ENCODE results near the gene CAPN2.

The CAPN2 gene

DNA sequence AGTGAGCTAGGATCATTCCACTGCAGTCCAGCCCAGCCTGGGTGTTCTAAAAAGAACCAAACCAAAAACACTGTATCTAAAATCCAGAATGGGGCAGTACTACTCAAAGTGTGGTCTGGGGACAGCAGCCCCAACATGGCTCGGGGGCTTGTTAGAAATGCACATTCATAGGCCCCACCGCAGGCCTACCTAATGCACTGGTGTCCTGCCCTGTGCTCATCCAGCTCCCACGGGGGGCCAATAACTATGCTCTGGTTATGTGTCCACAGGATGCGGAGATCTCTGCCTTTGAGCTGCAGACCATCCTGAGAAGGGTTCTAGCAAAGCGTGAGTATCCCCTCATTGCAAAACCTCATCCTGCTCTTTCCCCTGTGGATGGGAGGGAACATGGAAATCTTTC is 51.5 kb downstream of the CAPN2 start:
- no peak for DNase-seq

DNA sequence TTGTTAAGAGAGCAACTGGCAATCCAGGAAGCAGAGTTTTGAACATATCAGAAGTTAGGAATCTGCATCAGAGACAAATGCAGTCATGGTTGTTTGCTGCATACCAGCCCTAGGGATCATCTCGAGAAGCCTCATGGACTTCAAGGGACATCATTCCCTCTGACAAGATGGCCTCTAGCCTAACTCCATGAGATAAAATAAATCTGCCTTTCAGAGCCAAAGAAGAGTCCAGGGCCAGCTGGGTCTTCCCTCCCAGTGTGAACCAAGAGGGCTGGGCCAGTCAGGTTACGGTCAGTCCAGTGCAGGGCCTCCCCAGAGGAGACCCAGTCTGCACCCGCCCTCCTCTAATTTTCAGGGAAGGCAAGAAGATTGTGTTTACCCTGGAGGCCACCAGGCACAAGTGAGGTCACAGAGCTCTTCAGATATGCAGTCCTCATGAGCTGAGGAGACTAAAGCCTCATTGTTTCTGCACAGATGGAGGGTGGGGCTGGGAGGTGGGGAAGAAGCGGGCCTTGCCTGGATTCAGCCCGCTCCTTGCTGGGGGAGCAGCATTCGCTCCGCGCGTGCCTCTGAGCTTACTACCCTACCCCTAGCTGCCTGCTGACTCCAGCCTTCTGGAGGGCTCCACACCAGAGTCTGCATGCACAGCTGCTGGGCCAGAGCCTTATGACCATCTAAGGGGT is 52.8 kb downstream of the CAPN2 start:
- DNase-seq, result no peak

DNA sequence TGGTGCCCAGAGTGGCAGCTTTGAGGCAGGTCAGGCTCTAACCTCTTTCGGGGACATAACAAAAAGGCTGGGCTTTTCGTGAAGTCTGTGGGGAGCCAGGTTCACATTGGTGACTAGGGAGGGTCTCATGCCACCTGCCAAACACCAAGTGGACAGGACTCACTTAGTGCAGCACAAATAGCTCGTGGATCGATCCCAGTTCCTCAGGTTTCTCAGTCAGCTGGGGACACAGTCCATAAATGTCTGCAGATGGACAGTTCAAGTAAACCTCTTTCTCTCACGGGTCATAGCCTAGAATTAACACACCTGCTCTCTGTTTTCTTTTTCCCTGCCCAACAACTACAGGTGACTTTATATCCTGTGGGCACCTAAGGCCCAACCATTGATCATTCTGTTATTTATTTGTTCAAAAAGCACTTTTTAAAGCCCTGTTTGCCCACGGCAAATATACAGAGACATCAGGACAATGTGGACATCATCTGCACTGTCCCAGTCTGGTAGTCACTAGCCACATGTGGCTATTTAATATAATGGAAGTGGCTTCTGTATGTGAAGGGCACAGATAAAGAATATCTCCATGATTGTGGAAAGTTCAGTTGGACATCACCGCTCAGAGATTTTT is 53.5 kb downstream of the CAPN2 start:
- no peak for DNase-seq

DNA sequence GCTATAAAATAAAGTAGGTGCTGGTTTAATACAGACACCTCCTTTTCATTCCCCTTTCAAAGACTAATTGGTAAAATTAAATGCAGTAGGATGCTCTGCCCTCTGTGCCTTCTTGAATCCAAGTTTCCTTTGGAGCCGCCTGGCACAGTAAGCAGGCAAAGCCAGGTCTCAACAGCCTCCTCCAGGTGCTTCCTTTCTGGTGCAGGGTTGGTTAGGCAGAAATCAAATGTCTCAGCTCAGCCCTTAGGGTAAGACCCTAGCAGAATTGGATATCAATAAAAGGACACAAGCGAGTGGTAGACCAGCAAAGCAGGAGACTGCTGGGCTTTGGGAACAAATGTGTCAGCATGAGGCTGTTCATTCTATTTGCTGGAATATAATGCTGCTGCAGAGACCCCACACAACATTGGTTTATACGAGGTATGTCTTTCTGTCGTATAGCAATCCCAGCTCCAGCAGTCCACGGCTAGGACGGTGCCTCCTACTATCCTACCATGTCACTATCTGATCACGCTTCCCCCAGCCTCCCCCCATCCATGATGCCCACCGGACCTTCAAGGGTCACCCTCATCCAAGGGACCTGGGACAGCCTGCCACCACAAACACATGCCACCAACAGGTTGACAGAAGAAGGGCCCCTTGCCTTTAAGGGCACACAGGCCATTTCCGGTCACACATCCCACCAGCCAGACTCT is 58.4 kb downstream of the CAPN2 start:
- DNase-seq, result no peak

DNA sequence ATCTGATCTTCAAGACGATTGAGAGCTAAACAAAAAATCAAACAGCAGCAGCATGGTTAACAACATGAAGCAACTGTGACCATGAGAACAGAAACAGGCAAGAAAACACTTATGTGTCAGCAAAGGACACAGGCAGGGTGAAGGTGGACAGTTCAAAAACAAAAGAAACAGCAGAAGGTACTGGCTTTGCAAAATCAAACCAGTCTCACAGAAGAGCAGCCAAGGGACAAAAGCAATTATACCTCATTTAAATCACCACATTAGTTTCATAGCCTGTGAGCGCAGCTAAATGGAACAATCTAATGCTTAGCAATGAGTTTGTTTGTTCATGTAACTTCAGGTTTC is 59.1 kb downstream of the CAPN2 start:
- DNase-seq, result no peak

DNA sequence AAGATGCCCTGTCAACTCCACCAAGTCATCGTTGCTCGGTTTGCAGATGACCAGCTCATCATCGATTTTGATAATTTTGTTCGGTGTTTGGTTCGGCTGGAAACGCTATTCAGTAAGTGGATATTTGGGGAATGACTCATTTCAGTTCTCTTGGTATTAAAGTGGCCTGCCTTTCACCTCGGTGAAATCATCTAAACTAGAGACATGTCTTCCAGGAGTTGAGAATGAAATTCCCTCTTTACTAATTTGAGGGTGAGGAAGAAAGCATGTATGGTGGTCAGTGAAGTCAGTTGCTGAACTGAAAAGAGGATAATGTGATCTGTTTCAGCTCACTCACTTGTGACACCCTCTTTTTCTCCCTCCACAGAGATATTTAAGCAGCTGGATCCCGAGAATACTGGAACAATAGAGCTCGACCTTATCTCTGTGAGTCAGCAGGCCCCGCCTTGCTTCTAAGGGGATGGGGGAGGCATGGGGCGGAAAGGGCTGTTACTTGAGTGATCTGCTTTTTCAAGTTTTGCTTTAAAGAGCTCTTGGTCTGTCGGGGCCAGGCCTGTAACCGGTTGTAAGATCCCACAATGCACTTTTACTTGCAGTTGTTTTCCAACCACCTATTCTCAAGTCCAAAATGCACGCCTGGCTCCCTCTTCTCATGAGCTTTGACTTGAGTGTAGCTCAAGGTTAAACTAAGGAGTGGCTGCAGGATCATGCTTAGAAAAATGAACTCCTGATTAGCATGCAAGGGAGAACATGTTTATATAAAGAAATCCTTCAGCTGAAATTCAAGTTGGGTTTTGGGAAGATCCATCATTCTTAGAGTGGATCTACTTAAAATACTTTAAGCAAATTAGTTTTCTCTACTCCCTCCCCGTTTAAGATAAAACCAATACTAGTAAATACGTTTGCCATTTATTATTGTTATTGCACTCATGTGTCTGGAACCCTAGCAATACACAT is 59.8 kb downstream of the CAPN2 start:
- DNase-seq, result no peak

DNA sequence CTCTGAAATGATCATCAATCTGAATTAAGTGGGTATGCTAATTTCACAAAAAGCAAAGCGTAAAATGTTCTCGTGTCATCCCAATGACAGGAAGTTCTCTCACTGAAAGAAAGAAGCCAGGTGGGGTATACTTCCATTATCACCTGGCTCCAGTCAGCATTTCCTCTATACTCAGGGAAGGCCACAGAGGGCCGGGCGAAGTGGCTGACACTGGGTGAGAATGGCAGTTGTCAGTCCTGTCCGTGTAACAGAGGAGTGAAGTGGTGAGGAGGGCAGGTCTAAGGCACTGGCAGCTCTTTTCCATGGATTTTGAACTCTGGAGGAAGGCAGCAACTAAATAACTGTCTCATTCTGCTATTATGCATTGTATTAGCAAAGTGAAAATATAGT is 60.4 kb downstream of the CAPN2 start:
- DNase-seq, result no peak

DNA sequence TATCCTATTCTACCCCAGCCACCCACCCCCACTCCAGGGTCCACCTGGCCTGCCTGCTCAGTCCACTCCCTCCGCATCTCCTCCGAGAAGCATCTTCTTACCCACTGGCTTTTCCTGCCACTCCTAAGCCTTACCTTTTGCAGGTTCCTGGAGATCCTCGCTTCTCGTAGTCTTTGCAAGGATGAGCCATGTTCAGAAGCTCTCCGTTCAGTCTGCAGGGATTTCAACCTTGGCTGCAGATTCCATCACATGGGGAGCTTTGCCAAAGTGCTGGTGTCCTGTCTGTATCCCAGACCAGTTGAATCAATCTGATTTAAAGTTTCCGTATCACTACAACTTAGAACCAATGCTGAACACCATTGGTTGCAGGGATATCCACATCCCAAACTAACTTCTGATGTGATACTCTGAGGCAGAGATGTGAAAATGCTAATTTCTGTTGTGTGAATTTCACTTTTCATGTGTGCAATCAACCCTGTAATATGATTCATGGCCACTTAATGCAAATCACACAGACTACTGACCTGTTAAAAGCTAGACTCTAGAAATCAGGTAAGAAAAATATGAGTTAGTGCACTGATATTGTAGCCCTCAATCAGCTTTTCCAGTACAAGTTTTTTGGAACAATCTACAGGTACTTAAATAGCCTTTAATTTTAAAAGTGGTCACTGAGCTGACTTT is 61.9 kb downstream of the CAPN2 start:
- no peak for DNase-seq

DNA sequence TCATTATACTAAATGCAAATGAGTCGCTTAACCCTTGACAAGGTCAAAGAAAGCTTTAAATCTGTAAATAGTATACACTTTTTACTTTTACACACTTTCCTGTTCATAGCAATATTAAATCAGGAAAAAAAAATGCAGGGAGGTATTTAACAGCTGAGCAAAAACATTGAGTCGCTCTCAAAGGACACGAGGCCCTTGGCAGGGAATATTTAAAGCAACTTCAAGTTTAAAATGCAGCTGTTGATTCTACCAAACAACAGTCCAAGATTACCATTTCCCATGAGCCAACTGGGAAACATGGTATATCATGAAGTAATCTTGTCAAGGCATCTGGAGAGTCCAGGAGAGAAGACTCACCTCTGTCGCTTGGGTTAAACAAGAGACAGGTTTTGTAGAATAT is 62.7 kb downstream of the CAPN2 start:
- no peak for DNase-seq

DNA sequence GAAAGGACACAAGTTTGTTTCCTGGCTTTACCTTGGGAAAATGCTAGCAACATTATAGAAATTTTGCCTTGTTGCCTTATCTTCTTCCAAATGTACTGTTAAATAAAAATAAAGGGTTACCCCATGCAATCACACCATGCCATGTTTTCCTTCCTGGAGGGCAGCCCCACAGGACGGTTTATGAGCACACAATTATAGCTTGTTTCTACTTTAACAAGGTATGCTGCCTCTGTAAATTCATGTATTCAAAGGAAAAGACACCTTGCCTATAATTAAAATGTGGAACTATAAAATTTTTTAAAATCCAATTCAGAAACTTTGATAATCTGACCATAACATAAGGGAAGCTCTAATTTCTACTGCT is 63.4 kb downstream of the CAPN2 start:
- no peak for DNase-seq

DNA sequence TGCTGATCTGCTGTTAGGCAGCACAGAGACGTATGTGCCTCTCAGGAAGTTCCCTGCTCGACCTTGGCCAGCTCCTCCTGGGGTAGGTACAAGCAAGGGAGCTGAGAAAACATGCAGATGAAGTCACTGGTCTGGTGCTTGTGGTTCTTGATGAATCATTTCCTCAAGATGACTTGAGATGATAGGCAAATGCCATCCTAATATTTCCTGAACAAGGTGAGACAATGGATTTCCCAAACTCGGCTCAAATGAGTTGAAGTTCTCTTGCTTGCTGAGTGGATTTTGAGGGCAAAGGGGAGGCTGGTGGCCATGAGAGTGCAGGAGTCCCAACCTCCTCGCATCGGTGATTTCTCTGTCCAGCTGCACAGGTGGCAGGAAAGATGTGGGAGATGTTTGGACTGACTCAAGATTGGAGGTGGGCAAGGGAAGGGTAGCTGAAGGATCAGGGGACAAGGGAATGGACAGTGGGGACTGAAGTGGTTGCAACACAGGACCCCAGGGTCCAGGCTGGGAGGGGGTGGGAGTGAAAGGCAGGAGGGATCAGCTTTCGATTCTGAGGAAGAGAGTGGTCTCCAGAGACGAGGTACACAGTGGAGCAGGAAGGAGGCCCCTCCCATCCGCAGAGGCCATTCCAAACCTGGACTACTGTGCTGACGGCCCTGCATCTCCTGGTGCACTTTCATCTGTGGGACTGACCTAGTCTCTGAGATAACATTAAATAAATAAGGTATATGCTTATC is 63.9 kb downstream of the CAPN2 start:
- DNase-seq, result no peak

DNA sequence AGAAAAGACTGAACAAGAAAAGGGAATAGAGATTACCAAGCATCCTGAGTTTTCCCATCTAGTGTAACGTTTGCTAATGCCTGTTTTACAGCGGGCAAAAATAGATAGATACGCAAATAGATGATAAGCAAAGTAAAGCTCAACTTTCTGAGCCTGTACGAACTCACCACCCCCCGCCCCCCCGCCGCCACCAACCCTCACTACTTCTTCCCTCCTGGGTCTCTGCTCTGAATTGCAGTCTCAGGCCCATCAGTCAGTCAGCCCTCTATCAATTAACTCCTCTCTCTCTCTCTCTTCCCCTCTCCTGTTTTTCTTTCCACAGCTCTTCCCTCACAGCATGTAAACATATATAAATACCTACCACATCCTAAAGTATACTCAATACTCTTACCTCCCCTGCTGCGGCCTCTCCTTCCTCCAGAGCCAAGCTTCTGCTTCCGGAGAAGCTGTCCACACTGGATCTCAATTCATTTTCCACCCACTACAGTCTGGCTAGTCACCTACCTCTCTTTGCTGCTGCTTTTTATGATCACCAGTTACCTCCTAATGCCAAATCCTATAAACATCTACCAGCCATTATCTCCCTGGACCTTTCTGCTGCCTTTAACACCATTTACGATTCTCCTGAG is 64.6 kb downstream of the CAPN2 start:
- no peak for DNase-seq

DNA sequence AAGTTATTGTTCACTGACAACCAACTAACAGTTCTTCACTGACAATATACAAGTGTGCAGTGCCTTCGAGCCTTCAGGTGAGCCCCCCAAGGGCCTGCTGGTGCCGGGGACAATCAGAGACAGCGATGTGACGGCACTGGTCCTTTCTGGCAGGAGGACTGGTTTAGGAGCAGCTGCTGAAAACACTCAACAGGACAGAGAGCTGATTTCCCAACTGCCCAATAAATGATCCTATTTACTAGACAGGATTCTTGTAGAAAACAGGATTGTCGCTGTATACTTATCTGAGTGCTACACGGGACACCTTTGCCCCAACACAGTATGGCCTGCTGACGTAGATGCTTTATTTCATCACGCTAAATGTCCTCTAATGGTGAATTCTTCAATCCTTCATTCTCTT is 68.0 kb downstream of the CAPN2 start:
- no peak for DNase-seq

DNA sequence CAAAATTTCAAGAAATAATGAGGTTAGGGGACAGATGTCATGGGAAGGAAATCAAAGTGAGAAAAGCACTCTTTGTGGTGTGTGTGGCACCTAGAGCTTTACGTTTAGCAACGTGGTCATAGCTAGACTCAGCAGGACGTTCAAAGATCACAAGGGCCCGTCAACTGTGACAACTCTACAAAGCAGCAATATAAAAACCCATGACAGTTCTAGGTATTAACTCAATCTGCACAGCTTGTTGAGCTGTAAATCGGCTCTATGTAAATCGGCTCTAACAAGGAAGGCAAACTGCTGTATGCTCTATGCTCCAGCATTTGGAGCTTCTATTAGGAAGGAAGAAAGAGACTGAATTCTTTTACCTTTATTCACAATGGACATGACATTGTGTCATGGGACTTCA is 68.6 kb downstream of the CAPN2 start:
- no peak for DNase-seq

DNA sequence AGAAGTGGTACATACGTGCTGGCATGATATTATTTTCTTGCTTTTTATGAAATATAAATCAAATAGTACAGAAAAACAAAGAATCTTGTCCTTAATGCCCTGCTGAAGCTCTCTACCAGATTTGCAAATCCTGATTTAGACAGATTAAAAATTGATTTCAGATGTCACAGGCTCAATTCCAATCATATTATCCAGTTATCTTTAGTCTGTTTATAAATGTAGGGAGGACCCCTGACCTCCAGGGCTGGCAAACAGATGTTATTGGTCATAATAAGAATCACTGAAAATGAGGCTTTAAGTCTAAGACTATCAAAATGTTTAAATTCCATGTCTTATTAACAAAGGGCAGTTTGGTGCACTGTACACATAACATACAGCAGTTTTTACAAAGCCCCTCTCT is 71.3 kb downstream of the CAPN2 start:
- DNase-seq, result no peak

DNA sequence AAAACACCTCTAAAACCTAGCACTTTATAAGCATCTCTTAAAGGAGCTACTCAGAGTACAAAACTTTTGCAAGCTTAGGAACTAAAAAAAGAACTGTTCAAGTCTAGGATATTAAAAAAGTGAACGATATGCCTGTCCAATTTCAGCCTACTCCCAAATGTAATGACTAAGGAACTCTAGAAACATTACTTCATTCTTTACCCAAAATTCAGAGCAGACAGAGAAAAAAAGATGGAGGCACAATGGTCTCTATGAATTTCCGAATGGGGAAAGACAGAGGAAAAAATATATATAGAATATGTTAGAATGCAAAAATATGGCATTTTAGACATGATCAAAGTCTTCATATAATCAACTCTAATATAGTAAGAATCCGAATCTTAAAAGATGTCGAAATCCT is 72.2 kb downstream of the CAPN2 start:
- no peak for DNase-seq

DNA sequence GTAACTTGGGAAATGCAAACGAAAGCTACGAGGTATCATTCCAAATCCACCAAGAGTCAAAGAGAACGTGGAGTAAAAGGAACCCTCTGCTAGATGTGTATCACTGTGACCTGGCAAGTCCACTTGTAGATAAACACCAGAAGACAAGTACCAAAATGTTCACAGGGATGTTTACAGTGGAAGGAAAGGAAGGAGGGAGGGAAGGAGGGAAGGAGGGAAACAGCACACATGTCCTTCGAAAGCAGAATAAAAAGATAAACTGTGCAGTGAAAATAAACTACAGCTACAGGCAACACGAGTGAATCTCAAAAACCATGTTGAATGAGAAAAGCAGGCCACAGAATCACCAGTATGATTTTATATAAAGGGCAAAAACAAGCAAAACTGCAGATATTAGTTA is 73.5 kb downstream of the CAPN2 start:
- no peak for DNase-seq

DNA sequence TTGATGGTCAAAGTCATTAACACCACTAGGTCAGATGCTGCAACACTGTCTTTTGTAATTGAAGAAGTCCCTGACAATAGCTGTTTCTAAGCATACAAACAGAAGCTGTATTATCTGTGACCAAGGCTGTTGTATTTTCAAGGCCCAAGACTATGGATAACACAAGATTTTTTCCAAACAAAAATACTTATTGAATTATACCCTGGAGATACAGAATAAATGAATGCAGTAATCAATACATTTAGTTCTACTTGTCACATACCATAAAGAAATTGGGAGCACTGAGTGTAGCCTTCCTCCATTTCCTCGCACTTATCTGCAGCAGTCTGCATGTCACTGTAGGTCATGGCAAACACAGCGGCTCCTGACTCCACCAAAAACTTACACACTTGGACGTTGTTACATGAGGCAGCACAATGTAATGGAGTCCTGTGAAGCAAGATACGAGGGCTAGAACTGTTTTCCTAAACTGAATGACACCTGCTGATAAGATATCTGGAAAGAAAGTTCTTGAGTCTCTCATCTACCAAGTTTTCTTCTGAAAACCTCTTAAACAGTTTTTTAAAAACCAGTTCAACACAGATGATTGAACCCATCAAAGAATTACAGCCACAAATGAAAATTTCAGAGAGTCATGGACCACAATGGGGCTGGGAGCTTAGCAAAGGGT is 76.5 kb downstream of the CAPN2 start:
- DNase-seq, result no peak

DNA sequence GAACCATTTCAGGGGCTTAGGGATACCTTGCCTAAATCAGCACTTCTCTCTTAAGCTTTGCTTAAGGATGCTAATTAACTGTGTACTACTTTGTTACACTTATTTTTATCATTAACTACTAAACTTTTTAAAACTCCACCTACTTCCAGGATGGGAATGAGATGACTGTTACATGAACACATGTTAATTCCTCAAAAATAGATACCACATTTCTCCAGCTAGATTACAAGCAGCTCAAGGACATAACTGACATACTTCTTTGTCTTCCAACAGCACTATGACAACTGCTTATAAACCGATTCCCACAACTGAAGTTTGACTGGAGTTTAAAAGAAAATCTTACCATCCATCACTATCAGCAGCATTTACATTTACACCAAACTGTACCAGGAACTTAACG is 79.7 kb downstream of the CAPN2 start:
- no peak for DNase-seq

DNA sequence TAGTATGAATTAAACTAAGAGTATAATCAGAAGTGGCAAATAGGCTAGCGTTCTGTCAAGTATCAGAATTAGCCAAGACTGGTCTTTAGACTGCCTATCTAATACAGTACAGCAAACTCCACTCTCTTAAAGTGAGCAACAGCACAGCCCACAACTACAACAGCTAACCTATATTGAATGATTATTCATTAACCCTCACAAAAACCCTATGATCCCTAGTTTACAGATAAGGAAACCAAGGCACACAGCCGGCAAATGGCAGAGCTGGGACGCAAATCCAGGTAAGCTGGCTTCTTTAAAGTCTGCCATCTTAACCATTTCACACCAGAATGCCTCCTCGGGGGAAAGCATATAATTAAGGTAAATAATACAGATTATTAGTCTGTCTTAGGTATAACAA is 81.4 kb downstream of the CAPN2 start:
- no peak for DNase-seq

Data from GDM1 (cell line).